ENCODE data around the gene FOXO1.

The FOXO1 gene

GRCh38 chr13:40662866-40663265, 3.6 kb downstream of the FOXO1 start:
- Histone ChIP-seq H3K79me2 (ENCODE audit: control insufficient read depth, low read length) (peaks cover 97% of the 10 kb centered on the region), H3F3A (ENCODE audit: control insufficient read depth, insufficient read depth) (peaks cover 10% of the 10 kb centered on the region; the same call in 1 of the 2 replicates), H3K27me3 (ENCODE audit: control insufficient read depth, low read length) (no peaks in the 10 kb centered on the region), H3K4me1 (ENCODE audit: control insufficient read depth, low read length) (peaks cover 62% of the 10 kb centered on the region), H3K27ac (ENCODE audit: low read depth, low read length) (peak overlapping the region; percentile 84), H3K36me3 (ENCODE audit: control insufficient read depth, low read length) (peaks cover 70% of the 10 kb centered on the region), H3K9me3 (ENCODE audit: control insufficient read depth, insufficient read depth, low read length) (no peaks in the 10 kb centered on the region), H3K9me2 (replicated peaks; ENCODE audit: control insufficient read depth, low read length) (no peaks in the 10 kb centered on the region), H3K4me2 (ENCODE audit: low read length) (peak overlapping the region; percentile 92), H3K4me3 (ENCODE audit: low read length) (peak overlapping the region; percentile 91), H4K20me1 (ENCODE audit: control insufficient read depth, insufficient read depth, low read depth, low read length) (peaks cover 35% of the 10 kb centered on the region)
- TF ChIP-seq EZH2phosphoT487 (IDR thresholded peaks at IDR 0.05; ENCODE audit: borderline replicate concordance, low read length), result no peak
- TF ChIP-seq, protein P1, sequence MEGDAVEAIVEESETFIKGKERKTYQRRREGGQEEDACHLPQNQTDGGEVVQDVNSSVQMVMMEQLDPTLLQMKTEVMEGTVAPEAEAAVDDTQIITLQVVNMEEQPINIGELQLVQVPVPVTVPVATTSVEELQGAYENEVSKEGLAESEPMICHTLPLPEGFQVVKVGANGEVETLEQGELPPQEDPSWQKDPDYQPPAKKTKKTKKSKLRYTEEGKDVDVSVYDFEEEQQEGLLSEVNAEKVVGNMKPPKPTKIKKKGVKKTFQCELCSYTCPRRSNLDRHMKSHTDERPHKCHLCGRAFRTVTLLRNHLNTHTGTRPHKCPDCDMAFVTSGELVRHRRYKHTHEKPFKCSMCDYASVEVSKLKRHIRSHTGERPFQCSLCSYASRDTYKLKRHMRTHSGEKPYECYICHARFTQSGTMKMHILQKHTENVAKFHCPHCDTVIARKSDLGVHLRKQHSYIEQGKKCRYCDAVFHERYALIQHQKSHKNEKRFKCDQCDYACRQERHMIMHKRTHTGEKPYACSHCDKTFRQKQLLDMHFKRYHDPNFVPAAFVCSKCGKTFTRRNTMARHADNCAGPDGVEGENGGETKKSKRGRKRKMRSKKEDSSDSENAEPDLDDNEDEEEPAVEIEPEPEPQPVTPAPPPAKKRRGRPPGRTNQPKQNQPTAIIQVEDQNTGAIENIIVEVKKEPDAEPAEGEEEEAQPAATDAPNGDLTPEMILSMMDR (IDR thresholded peaks at IDR 0.05; ENCODE audit: low read depth, low read length, poor library complexity, severe bottlenecking), result no peak

DNA sequence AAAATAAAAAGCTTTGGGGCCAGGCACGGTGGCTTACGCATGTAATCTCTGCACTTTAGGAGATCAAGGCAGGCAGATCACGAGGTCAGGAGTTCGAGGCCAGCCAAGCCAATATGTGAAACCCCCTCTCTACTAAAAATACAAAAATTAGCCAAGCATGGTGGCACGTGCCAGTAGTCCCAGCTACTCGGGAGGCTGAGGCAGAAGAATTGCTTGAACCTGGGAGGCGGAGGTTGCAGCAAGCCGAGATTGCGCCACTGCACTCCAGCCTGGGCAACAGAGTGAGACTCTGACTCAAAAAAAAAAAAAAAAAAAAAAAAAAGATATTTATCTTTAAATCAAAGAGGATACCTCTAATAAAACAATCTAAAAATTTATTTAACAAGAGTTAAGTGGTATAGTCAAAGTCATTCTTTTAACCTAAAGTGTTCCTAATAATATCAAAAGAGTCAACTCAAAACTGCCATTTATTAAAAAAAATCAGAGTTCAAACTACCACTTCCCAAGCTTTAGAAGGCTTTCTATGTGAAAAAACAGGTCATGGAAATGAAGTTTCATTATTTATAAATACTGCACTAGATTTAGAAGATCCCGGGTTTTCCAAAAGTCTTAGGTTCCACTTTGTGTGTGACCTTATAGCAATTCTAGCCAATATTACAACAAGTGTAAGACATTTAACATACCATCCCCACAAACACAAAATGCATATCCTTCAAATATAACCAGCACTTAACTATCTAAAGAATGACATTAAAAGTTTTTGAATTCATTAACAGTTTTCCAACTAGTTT, 4.4 kb downstream of the FOXO1 start:
- H3K27me3 ChIP-seq (ENCODE audit: control insufficient read depth, low read length), result no peaks in the 10 kb centered on the region
- peak overlapping the region; percentile 92 for H3K4me2 ChIP-seq (ENCODE audit: low read length)
- peaks cover 65% of the 10 kb centered on the region for H3K4me1 ChIP-seq (ENCODE audit: control insufficient read depth, low read length)
- peaks cover 97% of the 10 kb centered on the region for H3K79me2 ChIP-seq (ENCODE audit: control insufficient read depth, low read length)
- H4K20me1 ChIP-seq (ENCODE audit: control insufficient read depth, insufficient read depth, low read depth, low read length), result peaks cover 35% of the 10 kb centered on the region
- H3K4me3 ChIP-seq (ENCODE audit: low read length), result peak overlapping the region; percentile 91
- H3K27ac ChIP-seq (ENCODE audit: low read depth, low read length), result peak overlapping the region; percentile 84
- TF ChIP-seq, protein P1 (IDR thresholded peaks at IDR 0.05; ENCODE audit: low read depth, low read length, poor library complexity, severe bottlenecking), result no peak
- TF ChIP-seq EZH2phosphoT487 (IDR thresholded peaks at IDR 0.05; ENCODE audit: borderline replicate concordance, low read length), result no peak
- peaks cover 75% of the 10 kb centered on the region for H3K36me3 ChIP-seq (ENCODE audit: control insufficient read depth, low read length)
- no peaks in the 10 kb centered on the region for H3K9me2 ChIP-seq (replicated peaks; ENCODE audit: control insufficient read depth, low read length)
- H3K9me3 ChIP-seq (ENCODE audit: control insufficient read depth, insufficient read depth, low read length), result no peaks in the 10 kb centered on the region
- H3F3A ChIP-seq (ENCODE audit: control insufficient read depth, insufficient read depth), result peaks cover 10% of the 10 kb centered on the region; the same call in 1 of the 2 replicates

DNA sequence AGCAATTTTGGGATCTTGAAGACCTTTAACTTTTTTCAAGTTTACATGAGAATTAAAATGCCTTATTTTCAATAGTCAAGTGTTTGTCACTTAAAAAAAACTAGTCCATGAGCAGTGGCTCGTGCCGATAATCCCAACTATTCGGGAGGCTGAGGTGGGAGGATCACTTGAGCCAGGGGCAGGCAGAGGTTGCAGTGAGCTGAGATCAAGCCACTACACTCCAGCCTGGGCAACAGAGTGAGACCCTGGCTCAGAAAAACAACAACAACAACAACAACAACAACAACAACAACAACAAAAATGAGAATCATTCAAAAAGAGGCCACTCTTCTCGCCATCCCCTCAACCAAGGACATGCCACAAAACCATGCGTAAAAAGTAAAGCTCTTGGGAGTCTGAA, 5.7 kb downstream of the FOXO1 start:
- no peak for TF ChIP-seq EZH2phosphoT487 (IDR thresholded peaks at IDR 0.05; ENCODE audit: borderline replicate concordance, low read length)
- TF ChIP-seq, protein P1 (IDR thresholded peaks at IDR 0.05; ENCODE audit: low read depth, low read length, poor library complexity, severe bottlenecking), result no peak
- H3K27me3 ChIP-seq (ENCODE audit: control insufficient read depth, low read length), result no peaks in the 10 kb centered on the region
- H3K27ac ChIP-seq (ENCODE audit: low read depth, low read length), result no peak overlapping the region
- no peaks in the 10 kb centered on the region for H3K9me3 ChIP-seq (ENCODE audit: control insufficient read depth, insufficient read depth, low read length)
- no peaks in the 10 kb centered on the region for H3K9me2 ChIP-seq (replicated peaks; ENCODE audit: control insufficient read depth, low read length)
- peaks cover 17% of the 10 kb centered on the region for H3F3A ChIP-seq (ENCODE audit: control insufficient read depth, insufficient read depth)
- peak overlapping the region; percentile 36 for H3K4me3 ChIP-seq (ENCODE audit: low read length)
- H3K79me2 ChIP-seq (ENCODE audit: control insufficient read depth, low read length), result peaks cover 100% of the 10 kb centered on the region
- H3K4me2 ChIP-seq (ENCODE audit: low read length), result peak overlapping the region; percentile 92
- peaks cover 69% of the 10 kb centered on the region for H3K36me3 ChIP-seq (ENCODE audit: control insufficient read depth, low read length)
- peaks cover 78% of the 10 kb centered on the region for H3K4me1 ChIP-seq (ENCODE audit: control insufficient read depth, low read length)
- peaks cover 35% of the 10 kb centered on the region for H4K20me1 ChIP-seq (ENCODE audit: control insufficient read depth, insufficient read depth, low read depth, low read length)
